Measurements from ENCODE around the gene SDK2.

Gene SDK2

GRCh38 chr17:73526952-73527351, 117.3 kb downstream of the SDK2 start:
- no peak for TF ChIP-seq CTCF (IDR thresholded peaks at IDR 0.05; ENCODE audit: borderline replicate concordance, control extremely low read depth, extremely low read depth, insufficient read depth, missing control alignments)
- DNase-seq (ENCODE audit: low spot score), result no peak
- in situ Hi-C loops (cut with MboI; ENCODE audit: low sequenced_read_pairs, unreplicated experiment), result no loop called here

GRCh38 chr17:73524941-73525679, 119.1 kb downstream of the SDK2 start:
- in situ Hi-C loops (cut with MboI; ENCODE audit: low sequenced_read_pairs, unreplicated experiment), result no loop called here
- TF ChIP-seq CTCF (IDR thresholded peaks at IDR 0.05; ENCODE audit: borderline replicate concordance, control extremely low read depth, extremely low read depth, insufficient read depth, missing control alignments), result no peak
- no peak for DNase-seq (ENCODE audit: low spot score)

- in situ Hi-C loops (cut with MboI; ENCODE audit: low sequenced_read_pairs, unreplicated experiment), result no loop called here
- no peak for DNase-seq (ENCODE audit: low spot score)
Measured at GRCh38 chr17:73522696-73523095, 121.5 kb downstream of the SDK2 start.

GRCh38 chr17:73522107-73522506, 122.1 kb downstream of the SDK2 start:
- no peak for DNase-seq (ENCODE audit: low spot score)
- TF ChIP-seq CTCF (IDR thresholded peaks at IDR 0.05; ENCODE audit: borderline replicate concordance, control extremely low read depth, extremely low read depth, insufficient read depth, missing control alignments), result no peak
- in situ Hi-C loops (cut with MboI; ENCODE audit: low sequenced_read_pairs, unreplicated experiment), result no loop called here

More at GRCh38 chr17:73522696-73523095, 121.5 kb downstream of the SDK2 start:
- TF ChIP-seq CTCF (IDR thresholded peaks at IDR 0.05; ENCODE audit: borderline replicate concordance, control extremely low read depth, extremely low read depth, insufficient read depth, missing control alignments), result no peak

GRCh38 chr17:73521376-73521775, 122.9 kb downstream of the SDK2 start:
- no peak for DNase-seq (ENCODE audit: low spot score)
- no peak for TF ChIP-seq CTCF (IDR thresholded peaks at IDR 0.05; ENCODE audit: borderline replicate concordance, control extremely low read depth, extremely low read depth, insufficient read depth, missing control alignments)
- in situ Hi-C loops (cut with MboI; ENCODE audit: low sequenced_read_pairs, unreplicated experiment), result no loop called here

GRCh38 chr17:73520369-73520761, 123.9 kb downstream of the SDK2 start:
- no peak for DNase-seq (ENCODE audit: low spot score)
- in situ Hi-C loops (cut with MboI; ENCODE audit: low sequenced_read_pairs, unreplicated experiment), result no loop called here

More at GRCh38 chr17:73520369-73520761, 123.9 kb downstream of the SDK2 start:
- no peak for TF ChIP-seq CTCF (IDR thresholded peaks at IDR 0.05; ENCODE audit: borderline replicate concordance, control extremely low read depth, extremely low read depth, insufficient read depth, missing control alignments)
